ENCODE measurements around the gene NFKBIE. TPM values are rescaled to one million over a fixed set of nuclear protein-coding genes. Genes with fewer than 3 reads are reported as not detected.

The NFKBIE gene
- total RNA-seq, 1 experiment from 2014 or later, result 6.0 TPM

DNA sequence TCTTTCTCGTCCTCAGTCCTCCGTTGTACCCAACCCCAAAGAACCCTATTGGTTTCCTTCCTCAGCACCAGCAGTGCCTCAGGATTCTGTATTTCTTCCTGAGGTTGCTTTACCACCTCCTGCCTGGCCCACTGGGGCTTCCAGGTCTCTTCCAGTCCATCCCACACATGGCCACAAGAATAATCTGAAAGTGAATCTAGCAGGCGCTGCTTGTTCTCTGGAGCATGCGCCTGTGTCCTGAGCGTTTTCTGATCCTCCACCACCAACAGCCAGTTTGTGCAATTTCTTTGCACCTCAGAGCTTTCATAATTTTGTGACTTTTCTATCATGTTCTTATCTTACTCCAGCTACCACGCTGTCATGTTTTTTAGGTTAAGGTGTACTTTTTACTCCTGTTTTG is 30.1 kb downstream of the NFKBIE start:
- no peak overlapping the region for H3K4me3 Mint-ChIP-seq (ENCODE audit: unreplicated experiment)
- DNase-seq (ENCODE audit: unreplicated experiment), result no peak
- ChIA-PET POLR2A (interaction anchor here (1.0 to 5.2 kb wide), 7 partner anchors 11 to 63 kb away, joined by 3 to 114 read pairs (median 6); partner anchors contain the start of genes HSP90AB1 and SLC35B2), CTCF (interaction anchor here (0.5 to 3.6 kb wide), 27 partner anchors 8 to 1548 kb away, joined by 3 to 52 read pairs (median 4); partner anchors contain the start of genes HSP90AB1, SLC29A1 and SLC35B2)
- H3K9me3 Mint-ChIP-seq (ENCODE audit: unreplicated experiment), result no peaks in the 10 kb centered on the region
- H3K36me3 Mint-ChIP-seq (ENCODE audit: insufficient read depth, unreplicated experiment), result peaks cover 7% of the 10 kb centered on the region
- H3K27ac Mint-ChIP-seq (ENCODE audit: low read depth, unreplicated experiment), result no peak overlapping the region
- no TSS peak for BruUV-seq (replicated peaks)
- TF ChIP-seq, protein P1, sequence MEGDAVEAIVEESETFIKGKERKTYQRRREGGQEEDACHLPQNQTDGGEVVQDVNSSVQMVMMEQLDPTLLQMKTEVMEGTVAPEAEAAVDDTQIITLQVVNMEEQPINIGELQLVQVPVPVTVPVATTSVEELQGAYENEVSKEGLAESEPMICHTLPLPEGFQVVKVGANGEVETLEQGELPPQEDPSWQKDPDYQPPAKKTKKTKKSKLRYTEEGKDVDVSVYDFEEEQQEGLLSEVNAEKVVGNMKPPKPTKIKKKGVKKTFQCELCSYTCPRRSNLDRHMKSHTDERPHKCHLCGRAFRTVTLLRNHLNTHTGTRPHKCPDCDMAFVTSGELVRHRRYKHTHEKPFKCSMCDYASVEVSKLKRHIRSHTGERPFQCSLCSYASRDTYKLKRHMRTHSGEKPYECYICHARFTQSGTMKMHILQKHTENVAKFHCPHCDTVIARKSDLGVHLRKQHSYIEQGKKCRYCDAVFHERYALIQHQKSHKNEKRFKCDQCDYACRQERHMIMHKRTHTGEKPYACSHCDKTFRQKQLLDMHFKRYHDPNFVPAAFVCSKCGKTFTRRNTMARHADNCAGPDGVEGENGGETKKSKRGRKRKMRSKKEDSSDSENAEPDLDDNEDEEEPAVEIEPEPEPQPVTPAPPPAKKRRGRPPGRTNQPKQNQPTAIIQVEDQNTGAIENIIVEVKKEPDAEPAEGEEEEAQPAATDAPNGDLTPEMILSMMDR (IDR thresholded peaks at IDR 0.05; ENCODE audit: unreplicated experiment), result no peak
- H3K27me3 Mint-ChIP-seq (ENCODE audit: insufficient read depth, unreplicated experiment), result no peaks in the 10 kb centered on the region
- H3K4me1 Mint-ChIP-seq (ENCODE audit: insufficient read depth, unreplicated experiment), result peaks cover 22% of the 10 kb centered on the region
- intact Hi-C loops (cut with micrococcal nuclease), result no loop called here

DNA sequence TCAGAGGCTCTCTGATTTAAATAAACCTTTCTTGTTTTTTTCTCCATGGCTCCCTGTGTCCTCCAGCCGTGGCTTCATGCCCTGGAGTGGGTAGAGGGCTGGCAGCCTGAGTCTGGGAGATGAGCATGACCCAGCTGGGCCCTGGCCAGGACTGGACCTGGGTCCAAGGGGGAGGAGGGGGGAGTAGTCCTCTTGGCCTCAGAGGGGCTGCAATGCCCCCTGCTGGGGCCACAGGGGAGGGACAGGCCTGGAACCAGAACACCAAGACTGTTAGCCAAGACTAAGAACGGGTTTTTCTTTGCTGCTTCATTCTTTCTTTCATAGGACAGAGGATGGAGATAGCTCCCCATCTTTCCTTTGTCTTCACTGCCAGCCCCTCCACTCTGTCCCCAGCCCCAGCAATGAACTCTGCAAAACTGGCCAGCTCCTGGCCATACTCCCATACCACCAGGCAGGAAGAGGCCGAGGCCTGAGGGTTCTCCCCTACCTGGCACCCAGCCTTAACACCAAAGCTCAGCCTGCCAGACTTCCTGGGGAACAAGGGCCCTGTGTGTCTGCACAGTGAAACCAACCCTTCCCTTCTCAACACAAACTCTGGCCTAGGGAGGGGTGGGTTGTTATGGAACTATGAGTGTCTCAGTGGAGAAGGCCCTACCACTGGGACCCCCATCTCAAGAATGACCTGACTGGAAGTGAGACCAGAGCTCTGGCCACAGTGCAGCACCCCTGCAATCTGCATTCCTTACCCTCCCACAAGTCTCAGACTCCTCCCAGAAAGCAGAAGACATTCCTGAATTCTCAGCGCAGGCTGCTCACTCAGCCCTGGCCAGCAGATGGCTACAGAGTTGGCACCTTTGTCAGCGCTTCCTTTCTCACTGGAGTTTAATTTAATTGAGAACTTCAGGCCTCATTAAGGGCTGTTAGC is 31.0 kb downstream of the NFKBIE start:
- ChIA-PET CTCF (interaction anchor here (0.6 to 3.6 kb wide), 33 partner anchors 7 to 1317 kb away, joined by 3 to 52 read pairs (median 5); partner anchors contain the start of genes HSP90AB1, SLC29A1 and SLC35B2), POLR2A (interaction anchor here (0.6 to 5.2 kb wide), 10 partner anchors 10 to 605 kb away, joined by 3 to 114 read pairs (median 4); partner anchors contain the start of genes HSP90AB1 and SLC35B2)
- peaks cover 7% of the 10 kb centered on the region for H3K36me3 Mint-ChIP-seq (ENCODE audit: insufficient read depth, unreplicated experiment)
- BruUV-seq (replicated peaks), result no TSS peak
- TF ChIP-seq, protein P1 (IDR thresholded peaks at IDR 0.05; ENCODE audit: unreplicated experiment), result peak; percentile 52
- no peak overlapping the region for H3K4me3 Mint-ChIP-seq (ENCODE audit: unreplicated experiment)
- H3K4me1 Mint-ChIP-seq (ENCODE audit: insufficient read depth, unreplicated experiment), result peaks cover 24% of the 10 kb centered on the region
- peak; percentile 74 for DNase-seq (ENCODE audit: unreplicated experiment)
- peak overlapping the region; percentile 49 for H3K27ac Mint-ChIP-seq (ENCODE audit: low read depth, unreplicated experiment)
- intact Hi-C loops (cut with micrococcal nuclease), result no loop called here
- H3K9me3 Mint-ChIP-seq (ENCODE audit: unreplicated experiment), result no peaks in the 10 kb centered on the region
- H3K27me3 Mint-ChIP-seq (ENCODE audit: insufficient read depth, unreplicated experiment), result no peaks in the 10 kb centered on the region

DNA sequence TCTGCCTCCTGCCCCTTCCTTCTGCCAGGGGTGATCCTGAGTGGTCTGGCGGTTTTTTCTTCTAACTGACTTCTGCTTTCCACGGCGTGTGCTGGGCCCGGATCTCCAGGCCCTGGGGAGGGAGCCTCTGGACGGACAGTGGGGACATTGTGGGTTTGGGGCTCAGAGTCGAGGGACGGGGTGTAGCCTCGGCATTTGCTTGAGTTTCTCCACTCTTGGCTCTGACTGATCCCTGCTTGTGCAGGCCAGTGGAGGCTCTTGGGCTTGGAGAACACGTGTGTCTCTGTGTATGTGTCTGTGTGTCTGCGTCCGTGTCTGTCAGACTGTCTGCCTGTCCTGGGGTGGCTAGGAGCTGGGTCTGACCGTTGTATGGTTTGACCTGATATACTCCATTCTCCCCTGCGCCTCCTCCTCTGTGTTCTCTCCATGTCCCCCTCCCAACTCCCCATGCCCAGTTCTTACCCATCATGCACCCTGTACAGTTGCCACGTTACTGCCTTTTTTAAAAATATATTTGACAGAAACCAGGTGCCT is 31.7 kb downstream of the NFKBIE start:
- ChIA-PET POLR2A (interaction anchor here (1.2 to 5.2 kb wide), 3 partner anchors 9 to 13 kb away, joined by 5 to 114 read pairs (median 6); partner anchors contain the start of gene HSP90AB1), CTCF (interaction anchor here (0.7 to 3.6 kb wide), 16 partner anchors 10 to 136 kb away, joined by 3 to 52 read pairs (median 5); partner anchors contain the start of genes SLC29A1 and SLC35B2)
- DNase-seq (ENCODE audit: unreplicated experiment), result no peak
- Mint-ChIP-seq H3K27me3 (ENCODE audit: insufficient read depth, unreplicated experiment) (no peaks in the 10 kb centered on the region), H3K4me1 (ENCODE audit: insufficient read depth, unreplicated experiment) (peaks cover 25% of the 10 kb centered on the region), H3K36me3 (ENCODE audit: insufficient read depth, unreplicated experiment) (peaks cover 7% of the 10 kb centered on the region), H3K4me3 (ENCODE audit: unreplicated experiment) (no peak overlapping the region), H3K27ac (ENCODE audit: low read depth, unreplicated experiment) (peak overlapping the region; percentile 49), H3K9me3 (ENCODE audit: unreplicated experiment) (no peaks in the 10 kb centered on the region)
- TF ChIP-seq, protein P1 (IDR thresholded peaks at IDR 0.05; ENCODE audit: unreplicated experiment), result no peak
- no TSS peak for BruUV-seq (replicated peaks)
- intact Hi-C loops (cut with micrococcal nuclease), result no loop called here
